Measurements from ENCODE around the gene UBAC2.

- TF ChIP-seq CTCF (IDR thresholded peaks at IDR 0.05 in 8 of 11, conservative IDR thresholded peaks at IDR 0.05 in 3 of 11) (no peak), POLR2AphosphoS5 (IDR thresholded peaks at IDR 0.05) (no peak)
These were observed 131.8 kb downstream of the UBAC2 start for GRCh38 chr13:99332456-99332855.

All from spleen (tissue), 7 donors.